ENCODE measurements around the gene ZNRF1. TPM values are rescaled to one million over a fixed set of nuclear protein-coding genes. Genes with fewer than 3 reads are reported as not detected.

ZNRF1 gene
- total and polyA plus RNA-seq, 2 of the 8 experiments (the other 6 are each of a cell fraction or from before 2014, with no cell fraction given): 33.5 to 52.9 TPM

GRCh38 chr16:75131081-75131480 lies 132.3 kb downstream of the ZNRF1 start:
- H3K23me2 ChIP-seq (ENCODE audit: low read depth, low read length): no peaks in the 10 kb centered on the region
- no peak overlapping the region for H3K56ac ChIP-seq (replicated peaks; ENCODE audit: insufficient read length, low read depth, low read length)
- H2AFZ ChIP-seq (ENCODE audit: low read length): no peak overlapping the region
- no peaks in the 10 kb centered on the region; a peak in 1 of 8 replicates for H3K36me3 ChIP-seq (ENCODE audit: control insufficient read depth in 2 of 4, insufficient read depth in 4 of 4, low read length in 3 of 4)
- no peaks in the 10 kb centered on the region for H3K79me2 ChIP-seq (ENCODE audit: control insufficient read depth in 1 of 2, insufficient read depth in 2 of 2, low read length in 2 of 2)
- H3K9me3 ChIP-seq (ENCODE audit: insufficient read depth in 2 of 2, low read depth in 1 of 2, low read length in 1 of 2): peaks cover 7 to 16% of the 10 kb centered on the region in 2 experiments; a peak in 3 of 4 replicates
- H4K5ac ChIP-seq (ENCODE audit: insufficient read length, low read depth, low read length): no peak overlapping the region
- no peak for FAIRE-seq
- H3K27me3 ChIP-seq (replicated peaks in 1 of 4; ENCODE audit: control insufficient read depth in 3 of 4, extremely low read depth in 1 of 4, insufficient read depth in 3 of 4, low read length in 3 of 4): no peaks in the 10 kb centered on the region
- no peak overlapping the region for H4K91ac ChIP-seq (replicated peaks; ENCODE audit: insufficient read length, low read length)
- no peak overlapping the region for H3K14ac ChIP-seq (ENCODE audit: insufficient read length)
- no peak overlapping the region for H3K23ac ChIP-seq (ENCODE audit: insufficient read length)
- H3K4me1 ChIP-seq (replicated peaks in 1 of 4; ENCODE audit: control insufficient read depth in 3 of 4, insufficient read depth in 4 of 4, low read length in 3 of 4): peaks cover 0 to 12% (median 6%) of the 10 kb centered on the region in 4 experiments; a peak in 5 of 7 replicates
- 82% methylated on average over 7 of the region's 7 CpGs; no CpG with 5 or more reads in 1 of the 2 experiments for WGBS, 2 experiments (ENCODE audit: extremely low coverage in 1 of 2, insufficient coverage in 1 of 2, insufficient read length in 1 of 2, insufficient replicate concordance in 2 of 2, low coverage in 1 of 2, low lambda C conversion rate in 2 of 2, missing lambda C conversion rate in 1 of 2)
- H2BK15ac ChIP-seq (ENCODE audit: low read length): no peak overlapping the region
- H3K9ac ChIP-seq (replicated peaks in 1 of 4; ENCODE audit: extremely low read depth in 1 of 4, low read depth in 3 of 4, low read length in 3 of 4): no peak overlapping the region
- no peak overlapping the region for H2BK120ac ChIP-seq (replicated peaks; ENCODE audit: low read depth, low read length)
- CTCF ChIA-PET (ENCODE audit: partially characterized antibody): interaction anchor here (0.8 to 1.7 kb wide), 10 partner anchors 9 to 1240 kb away, joined by 3 to 10 read pairs (median 4); partner anchors contain the start of gene LDHD
- H3K79me1 ChIP-seq (ENCODE audit: low read depth, low read length): no peaks in the 10 kb centered on the region
- no peak overlapping the region for H3K4ac ChIP-seq (replicated peaks; ENCODE audit: insufficient read length, low read depth, low read length)
- no peak overlapping the region for H3K18ac ChIP-seq (ENCODE audit: extremely low read depth, low read length)
- no peaks in the 10 kb centered on the region for H4K20me1 ChIP-seq (replicated peaks in 1 of 2; ENCODE audit: control insufficient read depth in 1 of 2, insufficient read depth in 2 of 2, low read length in 2 of 2)
- no peak overlapping the region for H3K4me2 ChIP-seq (ENCODE audit: insufficient read depth in 1 of 2, low read depth in 2 of 2, low read length in 2 of 2)
- no peak overlapping the region for H3K27ac ChIP-seq (ENCODE audit: low read depth, low read length)
- no peak overlapping the region for H2AK5ac ChIP-seq (ENCODE audit: low read depth, low read length)
- H3K4me3 ChIP-seq (ENCODE audit: extremely low read depth in 1 of 4, insufficient read depth in 2 of 4, low read depth in 3 of 4, low read length in 4 of 4): no peak overlapping the region
- H4K8ac ChIP-seq (ENCODE audit: extremely low read depth, insufficient read depth, low read length): no peak overlapping the region
- no peak for DNase-seq (ENCODE audit: low read depth in 1 of 2, low spot score in 2 of 2)
- POLR2A ChIA-PET (ENCODE audit: partially characterized antibody): interaction anchor here (0.9 to 1.9 kb wide), 3 partner anchors 9 to 13 kb away, joined by 3 to 5 read pairs (median 4); no protein-coding TSS in a partner anchor
- H2BK20ac ChIP-seq (ENCODE audit: low read length): peak overlapping the region; percentile 67; the same call in 1 of the 2 replicates
- peak overlapping the region; percentile 89 for H2BK12ac ChIP-seq (ENCODE audit: low read depth, low read length)
- peak overlapping the region; percentile 79; the same call in 1 of the 2 replicates for H2BK5ac ChIP-seq (ENCODE audit: low read depth, low read length)
- no peak for TF ChIP-seq E2F6 (IDR thresholded peaks at IDR 0.05)
- TF ChIP-seq CTCF (IDR thresholded peaks at IDR 0.05; ENCODE audit: control extremely low read depth in 1 of 3, insufficient read depth in 1 of 3, low read depth in 1 of 3, low read length in 3 of 3): no peak
- no peak for TF ChIP-seq RFX5 (IDR thresholded peaks at IDR 0.05; ENCODE audit: borderline replicate concordance, low read depth, low read length)
- no peak for TF ChIP-seq CHD2 (IDR thresholded peaks at IDR 0.05; ENCODE audit: low read length)
- no peak for TF ChIP-seq FOSL1 (IDR thresholded peaks at IDR 0.05; ENCODE audit: insufficient read depth, low read depth, low read length)
- no peak for TF ChIP-seq BACH1 (IDR thresholded peaks at IDR 0.05; ENCODE audit: low read length)
- no peak for TF ChIP-seq TCF12 (IDR thresholded peaks at IDR 0.05; ENCODE audit: low read depth, low read length)
- no peak for TF ChIP-seq SP4 (IDR thresholded peaks at IDR 0.05; ENCODE audit: low read length)
- no peak for TF ChIP-seq POLR2A (IDR thresholded peaks at IDR 0.05; ENCODE audit: control extremely low read depth in 1 of 2, low read depth in 2 of 2, low read length in 2 of 2)
- TF ChIP-seq CBX8 (IDR thresholded peaks at IDR 0.05; ENCODE audit: borderline replicate concordance, low read depth, low read length): no peak
- TF ChIP-seq CTBP2 (IDR thresholded peaks at IDR 0.05; ENCODE audit: borderline replicate concordance, insufficient read depth, insufficient read length, low read length): no peak

All from H1 (cell line).